COLO829 (cell line): ENCODE data around the gene DHRS7C.
A peak's percentile ranks its signal among the peaks of the same experiment; 100 is the strongest.

Source experiments
- DNase-seq: peaks from one replicate; pipeline ENCODE4 v3.0.0; 2012; ENCODE audit warnings: low spot score

Gene DHRS7C

DNA sequence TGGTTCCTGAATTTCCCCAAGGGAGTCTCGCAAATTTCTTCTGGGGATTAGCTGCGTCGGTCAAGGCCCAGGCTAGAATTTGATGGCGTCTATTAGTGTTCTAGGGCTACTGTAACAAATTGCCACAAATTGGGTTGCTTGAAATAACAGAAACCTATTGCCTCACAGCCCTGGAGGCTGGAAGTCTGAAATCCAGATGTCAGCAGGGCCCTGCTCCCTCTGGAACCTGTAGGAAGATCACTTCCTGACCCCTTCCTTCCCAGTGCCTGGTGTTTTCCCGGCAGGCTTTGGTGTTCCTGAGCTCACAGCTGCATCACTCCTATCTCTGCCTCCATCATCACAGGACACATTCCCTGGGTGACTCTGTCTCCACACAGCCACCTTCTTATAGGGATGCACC lies 24.4 kb downstream of the DHRS7C start:
- no peak for DNase-seq

DNA sequence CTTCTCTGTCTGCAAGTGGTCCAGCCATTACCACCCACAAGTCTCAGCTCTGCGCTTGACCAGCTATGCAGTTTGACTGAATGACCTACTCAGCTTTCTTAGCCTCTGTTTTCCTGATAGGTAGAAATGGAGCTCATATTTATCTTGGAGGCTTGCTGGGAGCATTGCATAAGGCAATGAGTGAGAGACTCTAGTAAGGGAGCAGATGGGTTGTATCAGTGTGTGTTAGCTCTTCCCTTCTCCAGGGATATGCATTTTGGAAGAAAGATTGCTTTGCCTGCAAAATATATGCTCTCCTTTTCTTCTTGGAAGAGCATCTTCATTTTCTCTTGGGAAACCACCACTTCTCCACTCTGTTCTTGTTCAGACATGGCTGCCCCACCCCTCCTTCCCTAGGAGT lies 26.1 kb downstream of the DHRS7C start:
- no peak for DNase-seq

DNA sequence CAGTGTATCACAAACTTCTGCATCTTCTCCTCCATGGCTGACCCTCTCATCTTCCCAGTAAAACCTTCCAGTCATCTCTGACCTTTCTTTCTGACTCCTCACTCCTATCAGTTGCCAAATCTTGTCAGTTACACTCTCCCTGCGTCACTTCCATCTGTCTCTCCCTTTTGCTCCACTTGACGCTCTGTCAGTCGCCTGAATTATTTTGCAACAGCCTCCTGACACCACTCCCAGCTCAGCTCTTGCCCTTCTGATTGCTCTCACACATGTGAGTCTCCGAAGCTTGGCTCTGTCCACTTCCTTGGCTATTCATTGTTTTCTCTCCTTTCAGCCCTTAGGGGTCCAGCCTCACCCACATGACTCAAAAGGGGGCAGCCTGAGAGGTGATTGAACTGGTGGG lies 27.7 kb downstream of the DHRS7C start:
- DNase-seq, result no peak

DNA sequence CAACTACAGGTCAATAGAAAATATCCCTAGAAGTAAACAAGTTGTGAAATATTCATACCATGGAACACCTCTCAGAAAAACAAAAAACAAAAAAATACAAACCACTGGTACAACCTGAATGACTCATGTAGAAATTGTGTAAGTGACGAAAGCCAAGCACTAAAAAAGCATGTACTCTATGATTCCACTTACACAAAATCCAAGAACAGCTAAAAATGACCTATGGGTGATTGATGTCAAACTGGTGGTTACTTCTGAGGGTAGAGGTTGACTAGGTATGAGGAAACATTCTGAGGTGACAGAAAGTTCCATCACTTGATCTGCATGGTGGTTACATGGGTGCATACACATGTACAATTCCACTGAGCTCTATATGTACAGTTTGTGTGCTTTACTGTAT lies 31.1 kb downstream of the DHRS7C start:
- no peak for DNase-seq

DNA sequence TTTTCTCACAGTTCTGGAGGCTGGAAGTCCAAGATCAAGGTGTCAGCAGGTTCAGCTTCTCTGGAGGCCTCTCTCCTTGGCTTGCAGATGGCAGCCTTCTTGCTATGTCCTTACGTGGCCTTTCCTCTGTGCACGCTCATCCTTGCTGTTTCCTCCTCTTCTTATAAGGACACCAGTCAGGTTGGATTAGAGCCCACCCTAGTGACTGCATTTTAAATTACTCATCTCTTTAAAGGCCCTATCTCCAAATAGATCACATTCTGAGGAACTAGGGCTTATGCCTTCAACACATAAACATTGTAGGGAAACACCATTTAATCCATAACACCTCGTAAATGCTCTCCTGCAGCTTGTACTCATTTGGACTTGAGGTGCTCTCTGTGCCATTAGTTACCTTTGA lies 36.3 kb downstream of the DHRS7C start:
- DNase-seq, result no peak

DNA sequence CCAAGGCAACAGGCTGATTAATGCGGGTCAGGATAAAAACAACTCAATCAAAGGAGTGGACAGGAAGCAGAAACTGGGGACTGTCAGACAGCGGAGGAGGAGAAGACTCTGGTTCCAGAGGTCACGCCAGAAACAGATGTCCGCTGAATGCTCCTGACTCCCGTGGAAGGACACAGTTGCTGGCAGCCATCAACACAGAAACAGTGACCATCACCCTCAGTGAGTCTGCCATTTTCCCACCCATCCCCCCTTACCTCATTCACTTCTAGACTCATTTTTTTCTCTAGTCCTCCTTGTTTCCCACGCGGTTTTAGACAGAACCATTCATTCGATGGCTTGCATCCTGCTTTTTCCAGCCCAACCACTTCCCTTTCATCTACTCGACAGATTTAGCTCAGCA lies 40.9 kb downstream of the DHRS7C start:
- DNase-seq, result no peak

DNA sequence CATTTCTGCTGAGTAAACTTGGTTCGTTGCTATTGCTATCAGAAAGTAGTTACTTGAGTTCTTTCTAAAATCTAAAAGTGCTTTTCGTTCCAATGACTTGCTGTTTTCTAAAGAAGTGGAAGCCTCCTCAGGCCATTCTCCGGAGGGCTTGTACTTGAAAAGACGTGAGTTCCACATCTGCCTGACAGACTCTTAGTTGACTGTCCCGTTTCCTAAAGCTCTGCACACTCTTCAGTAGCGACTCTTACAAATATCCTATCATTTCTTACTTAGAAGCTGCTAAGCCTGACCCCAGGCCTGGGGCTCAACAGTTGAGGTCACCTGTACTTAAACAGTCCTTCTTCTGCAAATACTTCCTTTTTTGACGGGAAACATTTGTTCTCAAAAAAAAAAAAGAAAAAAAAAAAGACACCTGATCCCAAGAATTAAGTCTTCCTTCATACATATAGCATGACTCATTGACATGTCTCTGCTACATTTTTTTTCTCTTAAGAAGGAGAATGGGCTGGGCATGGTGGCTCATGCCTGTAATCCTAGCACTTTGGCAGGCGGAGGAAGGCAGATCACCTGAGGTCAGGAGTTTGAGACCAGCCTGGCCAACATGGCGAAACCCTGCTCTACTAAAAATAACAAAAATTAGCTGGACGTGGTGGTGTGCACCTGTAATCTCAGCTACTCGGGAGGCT lies 61.5 kb downstream of the DHRS7C start:
- DNase-seq, result peak; percentile 21

DNA sequence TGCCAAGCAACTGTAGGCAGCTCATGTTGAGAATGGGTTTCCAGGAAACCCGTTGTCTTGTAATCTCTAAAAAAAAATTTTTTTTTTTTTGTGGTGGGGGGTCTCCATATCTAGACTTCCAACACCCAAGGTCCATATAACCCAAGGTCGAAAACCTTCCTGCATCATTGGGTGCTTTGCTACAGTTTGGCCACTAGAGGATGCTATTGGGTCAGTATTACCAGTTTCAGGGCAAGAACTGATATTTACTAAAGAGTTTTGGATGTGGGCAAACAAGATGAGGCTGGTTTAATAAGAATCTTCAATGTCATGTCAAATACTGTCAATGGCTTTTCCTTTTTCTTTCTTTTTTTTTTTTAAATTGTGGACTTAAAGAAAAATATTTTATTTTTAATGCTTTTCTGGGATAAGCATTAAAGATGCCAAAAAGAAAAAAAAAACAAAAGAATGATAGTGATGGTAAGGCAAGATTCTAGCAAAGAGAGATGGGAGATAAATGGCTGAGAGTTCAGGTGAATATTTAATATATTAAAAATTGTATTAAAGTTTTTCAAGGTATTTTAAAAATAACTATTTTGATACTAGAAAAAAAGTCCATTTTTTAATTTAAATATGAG lies 62.2 kb downstream of the DHRS7C start:
- DNase-seq, result peak; percentile 83

DNA sequence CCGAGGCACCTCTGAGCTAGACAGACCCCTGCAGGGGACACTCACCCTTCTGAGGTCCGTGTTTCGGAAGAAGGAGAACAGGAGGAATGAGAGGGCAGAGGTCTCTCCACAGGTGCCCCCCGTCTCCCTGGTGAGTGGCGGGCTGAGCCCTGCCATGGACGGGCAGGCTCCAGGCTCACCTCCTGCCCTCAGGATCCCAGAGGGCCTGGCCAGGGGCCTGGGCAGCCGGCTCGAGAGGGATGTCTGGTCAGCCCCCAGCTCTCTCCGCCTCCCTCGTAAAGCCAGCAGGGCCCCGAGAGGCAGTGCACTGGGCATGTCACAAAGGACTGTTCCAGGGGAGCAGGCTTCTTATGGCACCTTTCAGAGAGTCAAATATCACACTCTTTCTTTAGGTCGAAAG lies 62.8 kb downstream of the DHRS7C start:
- no peak for DNase-seq

DNA sequence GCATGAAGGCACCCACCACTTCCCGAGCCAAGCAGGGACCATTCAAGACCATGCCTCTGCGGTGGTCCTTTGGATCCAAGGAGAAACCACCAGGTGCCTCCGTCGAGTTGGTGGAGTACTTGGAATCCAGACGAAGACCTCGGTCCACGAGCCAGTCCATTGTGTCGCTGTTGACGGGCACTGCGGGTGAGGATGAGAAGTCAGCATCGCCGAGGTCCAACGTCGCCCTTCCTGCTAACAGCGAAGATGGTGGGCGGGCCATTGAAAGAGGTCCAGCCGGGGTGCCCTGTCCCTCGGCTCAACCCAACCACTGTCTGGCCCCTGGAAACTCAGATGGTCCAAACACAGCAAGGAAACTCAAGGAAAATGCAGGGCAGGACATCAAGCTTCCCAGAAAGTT lies 63.4 kb downstream of the DHRS7C start:
- no peak for DNase-seq

DNA sequence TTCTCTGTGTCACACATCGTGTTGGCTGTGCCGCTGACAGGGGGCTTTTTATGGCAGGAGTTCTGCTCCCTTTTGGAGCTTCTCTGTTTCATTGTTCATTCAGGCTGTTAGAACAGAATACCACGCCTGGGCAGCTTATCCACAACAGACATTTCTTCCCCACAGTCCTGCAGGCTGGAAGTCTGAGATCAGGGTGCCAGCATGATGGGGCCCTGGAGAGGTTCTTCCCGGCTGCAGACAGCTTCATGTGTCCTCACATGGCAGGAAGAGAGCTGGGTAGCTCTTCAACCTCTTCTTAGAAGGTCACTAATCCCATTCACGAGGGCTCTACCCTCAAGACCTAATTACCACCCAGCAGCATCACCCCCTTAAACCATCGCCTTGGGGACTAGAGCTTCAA lies 65.1 kb downstream of the DHRS7C start:
- DNase-seq, result no peak

DNA sequence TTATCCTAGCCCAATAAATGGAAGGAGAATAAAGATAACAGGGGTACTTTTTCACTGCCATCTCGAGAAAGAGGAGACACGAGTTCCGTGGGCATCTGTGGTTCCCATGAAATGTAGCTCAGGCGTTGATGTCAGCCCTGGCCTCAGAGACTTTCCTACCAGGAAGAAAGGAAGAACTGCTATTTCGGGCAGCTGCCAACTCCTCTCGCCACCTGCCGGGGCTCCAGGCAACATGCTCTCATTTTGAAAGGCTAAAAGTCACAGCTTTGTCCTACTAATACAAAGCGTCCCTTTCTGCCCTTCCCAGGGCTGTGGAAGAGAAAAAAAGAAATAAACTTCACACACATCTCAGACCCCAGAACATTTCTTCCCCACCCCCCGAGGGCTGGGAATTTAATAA lies 65.8 kb downstream of the DHRS7C start:
- DNase-seq, result peak; percentile 29
